GM12878 (cell line): ENCODE results near the gene HRCT1. TPM values are rescaled to one million over a fixed set of nuclear protein-coding genes. Genes with fewer than 3 reads are reported as not detected.
"Not testable (repeated sequence)": the region's sequence is repeated elsewhere in the genome, so short reads cannot be mapped to it uniquely, and the experiment has no call there.

Experiments used
- ATAC-seq: fragments of 200-7000 bp; cut with Tn5 transposase; 3 replicates; pipeline ENCODE4 v1.9.1; 2020; ENCODE audit warnings: mild to moderate bottlenecking, moderate library complexity
- BruUV-seq: library from RNA; stranded (reverse); fragments of 400-500 nt; replicated peaks from 2 replicates; lab custom pipeline; 2021; lab: Mats Ljungman, UMichigan
- CTCF ChIA-PET: fragments of 300-600 bp; sonication (Branson Sonifier 250); formaldehyde crosslinking; extraction: SDS; loops from one replicate; lab custom pipeline; 2021; ENCODE audit warnings: inconsistent platforms; lab: Yijun Ruan, JAX
- POLR2A ChIA-PET: fragments of 350-600 bp; formaldehyde crosslinking; extraction: SDS; loops from one replicate; lab custom pipeline; 2021; ENCODE audit warnings: inconsistent platforms; lab: Charles Lee
- RAD21 ChIA-PET: fragments of 300-600 bp; sonication (Branson Sonifier 250); formaldehyde crosslinking; loops from one replicate; lab custom pipeline; 2023; ENCODE audit warnings: antibody characterized with exemption; ENCODE audit not compliant: unreplicated experiment; lab: Charles Lee
- SMC1A ChIA-PET: fragments of 300-600 bp; sonication (Branson Sonifier 250); formaldehyde crosslinking; loops from one replicate; lab custom pipeline; 2023; ENCODE audit not compliant: unreplicated experiment, uncharacterized antibody; lab: Charles Lee
- DNase-seq: peaks from one replicate; pipeline ENCODE4 v3.0.0-alpha.2; 2011; ENCODE audit warnings: low read depth, low spot score
- FAIRE-seq: peaks from 3 replicates; lab custom pipeline; 2011; peaks lifted over from hg19 to GRCh38; lab: Jason Lieb, UNC
- H2AFZ ChIP-seq: 2 replicates; pipeline ENCODE4 v1.6.0; 2011; ENCODE audit warnings: low read depth, low read length, control low read depth; ENCODE audit not compliant: control insufficient read depth
- H3K27ac ChIP-seq: 2 replicates; pipeline ENCODE4 v1.5.1; 2011; ENCODE audit warnings: control low read depth; ENCODE audit not compliant: control insufficient read depth, insufficient read depth
- H3K27me3 ChIP-seq, 2 experiments: replicated peaks in 1 of 2; 2 replicates each; pipeline versions ENCODE4 v1.6.0 to v1.6.1; 2011; ENCODE audit warnings: low read length in 1 of 2; ENCODE audit not compliant: control insufficient read depth in 2 of 2, insufficient read depth in 2 of 2
- H3K36me3 ChIP-seq, 2 experiments: 2 replicates each; pipeline ENCODE4 v1.5.1; 2011; ENCODE audit warnings: low read length in 1 of 2; ENCODE audit not compliant: control insufficient read depth in 2 of 2, insufficient read depth in 2 of 2
- H3K4me1 ChIP-seq: 2 replicates; pipeline ENCODE4 v1.6.1; 2011; ENCODE audit warnings: mild to moderate bottlenecking, low read length, moderate library complexity, mixed read lengths; ENCODE audit not compliant: control insufficient read depth, insufficient read depth
- H3K4me2 ChIP-seq: 2 replicates; pipeline ENCODE4 v1.6.0; 2011; ENCODE audit warnings: control low read depth; ENCODE audit not compliant: control insufficient read depth, insufficient read depth
- H3K4me3 ChIP-seq: fragments of 200-600 bp; sonication (generic); 2 replicates; pipeline ENCODE4 v1.5.1; 2016
- H3K79me2 ChIP-seq: 2 replicates; pipeline ENCODE4 v1.6.0; 2011; ENCODE audit warnings: low read length; ENCODE audit not compliant: control insufficient read depth, insufficient read depth
- H3K9ac ChIP-seq: 2 replicates; pipeline ENCODE4 v1.8.0; 2011; ENCODE audit warnings: low read length, control low read depth, mixed read lengths; ENCODE audit not compliant: control insufficient read depth, insufficient read depth
- H3K9me3 ChIP-seq: replicated peaks from 3 replicates; pipeline ENCODE4 v1.5.1; 2011; ENCODE audit warnings: mild to moderate bottlenecking, low read length; ENCODE audit not compliant: control insufficient read depth, insufficient read depth
- H4K20me1 ChIP-seq: 2 replicates; pipeline ENCODE4 v1.6.0; 2011; ENCODE audit not compliant: control insufficient read depth, insufficient read depth
- JUNB ChIP-seq: IDR thresholded peaks from 2 replicates; pipeline ENCODE4 v1.6.1; 2016; ENCODE audit warnings: antibody characterized with exemption, mild to moderate bottlenecking
- PAX5 ChIP-seq: IDR thresholded peaks from 2 replicates; pipeline ENCODE4 v1.6.1; 2011; ENCODE audit warnings: low read depth, low read length, borderline replicate concordance
- POLR2AphosphoS5 ChIP-seq: IDR thresholded peaks from 2 replicates; pipeline ENCODE4 v1.6.1; 2011; ENCODE audit warnings: mild to moderate bottlenecking, low read length, inconsistent platforms
- POU2F2 ChIP-seq: IDR thresholded peaks from 3 replicates; pipeline ENCODE4 v1.6.1; 2011; ENCODE audit warnings: low read depth, mild to moderate bottlenecking, low read length, borderline replicate concordance
- RFX5 ChIP-seq: IDR thresholded peaks from 2 replicates; pipeline ENCODE4 v1.6.1; 2011; ENCODE audit warnings: low read depth, low read length, improper control_type of control experiment
- SRF ChIP-seq, 2 experiments: IDR thresholded peaks; 2 replicates each; pipeline ENCODE4 v1.6.1; 2011; ENCODE audit warnings: low read depth in 2 of 2, low read length in 2 of 2, mild to moderate bottlenecking in 1 of 2, moderate library complexity in 1 of 2
- SUZ12 ChIP-seq: fragments of 200-600 bp; sonication (generic); IDR thresholded peaks from one replicate; pipeline ENCODE4 v1.6.1; 2018; ENCODE audit warnings: antibody characterized with exemption, mild to moderate bottlenecking; ENCODE audit not compliant: unreplicated experiment
- WGBS: methylation state at CpG from one replicate; pipeline ENCODE4 v1.1.6; 2016; ENCODE audit warnings: low lambda C conversion rate; ENCODE audit not compliant: insufficient replicate concordance, insufficient coverage; ENCODE audit errors: missing lambda C conversion rate; 5-methylcytosine and 5-hydroxymethylcytosine counted together
- in situ Hi-C: fragments of 300-500 bp; cut with MboI; formaldehyde crosslinking; loops from 9 replicates; pipeline ENCODE4 v1.14.3; 2018; ENCODE audit warnings: mixed read lengths
- intact Hi-C: fragments of 100-400 bp; cut with micrococcal nuclease; formaldehyde crosslinking; loops from one replicate; pipeline ENCODE4 v1.14.2; 2022; ENCODE audit not compliant: unreplicated experiment
- polyA plus RNA-seq, 11 experiments: library from polyadenylated mRNA; depleted of rRNA in 4 of 11; unstranded in 6 of 11; stranded (reverse) in 5 of 11; fragments of >200 nt; fragmentation: Nextera tagmentation in 4 of 11; fragmentation: Illumina TruSeq in 1 of 11; extraction: Ambion mirVana in 4 of 11; extraction: Trizol in 1 of 11; gene quantifications; 1 replicate in 1 of 11; 2 replicates in 10 of 11; pipeline versions ENCODE4 v1.2.1 to v1.2.3, GENCODE V29; 2011 to 2016; ENCODE audit warnings: inconsistent platforms in 2 of 11, missing spikeins in 2 of 11, low read depth in 1 of 11
- total RNA-seq, 4 experiments: library from RNA; depleted of rRNA in 3 of 4; stranded (reverse); fragments of >200 nt in 3 of 4; fragmentation: Illumina TruSeq in 1 of 4; extraction: Trizol in 1 of 4; gene quantifications; 2 replicates each; pipeline versions ENCODE4 v1.2.1 to v1.2.3, GENCODE V29; 2013 to 2021

Gene HRCT1
- total and polyA plus RNA-seq, 10 of the 15 experiments (the other 5 are each of a cell fraction or from before 2014, with no cell fraction given): not detected

- POLR2A ChIA-PET: interaction anchor here (0.6 kb wide), 1 partner anchor 653 kb away, joined by 3 read pairs; no protein-coding TSS in a partner anchor
- CTCF ChIA-PET, in situ Hi-C loops, H4K20me1 ChIP-seq, H3K27ac ChIP-seq, H3K36me3 ChIP-seq, intact Hi-C loops, H3K79me2 ChIP-seq, H3K4me3 ChIP-seq, RAD21 ChIA-PET, FAIRE-seq, H2AFZ ChIP-seq, H3K9me3 ChIP-seq, H3K9ac ChIP-seq, ATAC-seq, H3K4me2 ChIP-seq, DNase-seq, H3K4me1 ChIP-seq, SMC1A ChIA-PET, BruUV-seq, H3K27me3 ChIP-seq: not testable (repeated sequence)
- WGBS: 56% methylated on average over 6 of the region's 6 CpGs
These were observed 28.1 kb downstream of the HRCT1 start for GRCh38 chr9:35934069-35934468.

GRCh38 chr9:35935261-35935660, 29.3 kb downstream of the HRCT1 start:
- 67% methylated on average over 4 of the region's 4 CpGs for WGBS
- H3K27ac ChIP-seq: no peak overlapping the region
- H3K4me2 ChIP-seq: no peak overlapping the region
- peaks cover 3% of the 10 kb centered on the region for H3K4me1 ChIP-seq
- no peak overlapping the region for H3K4me3 ChIP-seq
- H3K9ac ChIP-seq: no peak overlapping the region
- intact Hi-C loops (no loop called here), in situ Hi-C loops (no loop called here)
- POLR2A ChIA-PET: no interaction called here
- DNase-seq (no peak), FAIRE-seq (no peak), ATAC-seq (no peak)
- no peaks in the 10 kb centered on the region for H3K9me3 ChIP-seq
- SMC1A ChIA-PET: no interaction called here
- CTCF ChIA-PET: interaction anchor here (0.6 to 1.8 kb wide), 3 partner anchors 11 to 109 kb away, joined by 3 to 5 read pairs (median 3); no protein-coding TSS in a partner anchor
- no TSS peak for BruUV-seq
- H3K27me3 ChIP-seq: no peaks in the 10 kb centered on the region
- H4K20me1 ChIP-seq: no peaks in the 10 kb centered on the region
- no peaks in the 10 kb centered on the region for H3K36me3 ChIP-seq
- H2AFZ ChIP-seq: no peak overlapping the region
- no peaks in the 10 kb centered on the region for H3K79me2 ChIP-seq
- TF ChIP-seq JUNB (no peak), POU2F2 (no peak), RFX5 (no peak), PAX5 (no peak), POLR2AphosphoS5 (no peak), SUZ12 (no peak), SRF (IDR thresholded peaks at IDR 0.05; ENCODE audit: low read depth in 2 of 2, low read length in 2 of 2) (no peak)
- RAD21 ChIA-PET: no interaction called here
